Measurements from ENCODE around the gene SBF1. TPM values are rescaled to one million over a fixed set of nuclear protein-coding genes. Genes with fewer than 3 reads are reported as not detected.

Gene SBF1
- total RNA-seq, 1 donor from 2014 or later, result 55.8 TPM

DNA sequence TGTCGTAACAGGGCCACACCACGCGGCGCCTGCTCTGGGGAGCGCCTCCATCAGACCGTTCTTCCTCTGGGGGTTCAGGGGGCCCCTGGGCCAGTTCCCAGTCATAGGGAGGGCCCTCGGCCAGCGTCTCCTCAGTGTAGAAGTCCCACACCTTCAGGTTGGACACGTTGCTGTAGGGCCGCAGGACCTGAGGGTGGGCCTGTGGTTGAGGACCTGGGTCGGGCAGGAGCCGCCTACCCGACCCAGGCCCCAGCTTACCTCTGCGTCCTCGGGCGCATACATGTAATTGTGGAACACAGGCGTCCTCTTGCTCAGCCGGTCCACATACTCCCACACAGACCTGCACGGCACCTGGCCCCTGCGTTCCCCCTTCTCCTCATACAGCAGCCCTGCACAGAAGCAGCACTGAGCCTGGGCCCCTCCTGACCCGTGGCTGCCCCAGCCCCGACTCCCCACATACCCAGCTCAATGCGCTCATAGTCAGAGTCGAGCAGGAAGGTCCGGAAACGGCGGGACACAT lies 20.2 kb downstream of the SBF1 start:
- H3K27ac ChIP-seq (replicated peaks), result no peak overlapping the region
- intact Hi-C loops (cut with micrococcal nuclease), result no loop called here
- H3K27me3 ChIP-seq (ENCODE audit: low read depth), result no peaks in the 10 kb centered on the region
- no peak overlapping the region for H3K4me3 ChIP-seq
- TF ChIP-seq, protein P1, sequence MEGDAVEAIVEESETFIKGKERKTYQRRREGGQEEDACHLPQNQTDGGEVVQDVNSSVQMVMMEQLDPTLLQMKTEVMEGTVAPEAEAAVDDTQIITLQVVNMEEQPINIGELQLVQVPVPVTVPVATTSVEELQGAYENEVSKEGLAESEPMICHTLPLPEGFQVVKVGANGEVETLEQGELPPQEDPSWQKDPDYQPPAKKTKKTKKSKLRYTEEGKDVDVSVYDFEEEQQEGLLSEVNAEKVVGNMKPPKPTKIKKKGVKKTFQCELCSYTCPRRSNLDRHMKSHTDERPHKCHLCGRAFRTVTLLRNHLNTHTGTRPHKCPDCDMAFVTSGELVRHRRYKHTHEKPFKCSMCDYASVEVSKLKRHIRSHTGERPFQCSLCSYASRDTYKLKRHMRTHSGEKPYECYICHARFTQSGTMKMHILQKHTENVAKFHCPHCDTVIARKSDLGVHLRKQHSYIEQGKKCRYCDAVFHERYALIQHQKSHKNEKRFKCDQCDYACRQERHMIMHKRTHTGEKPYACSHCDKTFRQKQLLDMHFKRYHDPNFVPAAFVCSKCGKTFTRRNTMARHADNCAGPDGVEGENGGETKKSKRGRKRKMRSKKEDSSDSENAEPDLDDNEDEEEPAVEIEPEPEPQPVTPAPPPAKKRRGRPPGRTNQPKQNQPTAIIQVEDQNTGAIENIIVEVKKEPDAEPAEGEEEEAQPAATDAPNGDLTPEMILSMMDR (IDR thresholded peaks at IDR 0.05; ENCODE audit: borderline replicate concordance), result no peak
- DNase-seq, result no peak
- H3K4me1 ChIP-seq, result no peaks in the 10 kb centered on the region
- H3K36me3 ChIP-seq, result peaks cover 78% of the 10 kb centered on the region
- H3K9me3 ChIP-seq (replicated peaks), result no peaks in the 10 kb centered on the region

DNA sequence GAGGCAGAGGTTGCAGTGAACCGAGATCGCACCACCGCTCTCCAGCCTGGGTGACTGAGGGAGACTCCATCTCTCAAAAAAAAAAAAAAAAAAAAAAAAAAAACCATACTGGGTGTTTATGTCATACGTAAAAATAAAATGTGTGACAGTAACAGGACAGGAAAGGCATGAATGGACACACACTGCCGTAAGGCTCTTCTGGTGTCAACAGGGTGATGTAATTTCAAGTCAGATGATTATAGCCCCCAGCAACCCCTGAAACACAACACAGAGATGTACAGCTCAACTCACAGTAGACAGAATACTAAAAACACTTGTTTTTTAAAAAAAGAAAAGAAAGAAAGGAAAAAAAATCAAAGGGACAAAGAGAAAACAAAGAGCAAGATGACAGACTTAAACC lies 22.2 kb downstream of the SBF1 start:
- TF ChIP-seq, protein P1 (IDR thresholded peaks at IDR 0.05; ENCODE audit: borderline replicate concordance), result no peak
- Histone ChIP-seq H3K4me1 (no peaks in the 10 kb centered on the region), H3K36me3 (peaks cover 72% of the 10 kb centered on the region), H3K4me3 (no peak overlapping the region), H3K9me3 (replicated peaks) (no peaks in the 10 kb centered on the region), H3K27me3 (ENCODE audit: low read depth) (no peaks in the 10 kb centered on the region), H3K27ac (replicated peaks) (no peak overlapping the region)
- intact Hi-C loops (cut with micrococcal nuclease), result no loop called here
- no peak for DNase-seq

DNA sequence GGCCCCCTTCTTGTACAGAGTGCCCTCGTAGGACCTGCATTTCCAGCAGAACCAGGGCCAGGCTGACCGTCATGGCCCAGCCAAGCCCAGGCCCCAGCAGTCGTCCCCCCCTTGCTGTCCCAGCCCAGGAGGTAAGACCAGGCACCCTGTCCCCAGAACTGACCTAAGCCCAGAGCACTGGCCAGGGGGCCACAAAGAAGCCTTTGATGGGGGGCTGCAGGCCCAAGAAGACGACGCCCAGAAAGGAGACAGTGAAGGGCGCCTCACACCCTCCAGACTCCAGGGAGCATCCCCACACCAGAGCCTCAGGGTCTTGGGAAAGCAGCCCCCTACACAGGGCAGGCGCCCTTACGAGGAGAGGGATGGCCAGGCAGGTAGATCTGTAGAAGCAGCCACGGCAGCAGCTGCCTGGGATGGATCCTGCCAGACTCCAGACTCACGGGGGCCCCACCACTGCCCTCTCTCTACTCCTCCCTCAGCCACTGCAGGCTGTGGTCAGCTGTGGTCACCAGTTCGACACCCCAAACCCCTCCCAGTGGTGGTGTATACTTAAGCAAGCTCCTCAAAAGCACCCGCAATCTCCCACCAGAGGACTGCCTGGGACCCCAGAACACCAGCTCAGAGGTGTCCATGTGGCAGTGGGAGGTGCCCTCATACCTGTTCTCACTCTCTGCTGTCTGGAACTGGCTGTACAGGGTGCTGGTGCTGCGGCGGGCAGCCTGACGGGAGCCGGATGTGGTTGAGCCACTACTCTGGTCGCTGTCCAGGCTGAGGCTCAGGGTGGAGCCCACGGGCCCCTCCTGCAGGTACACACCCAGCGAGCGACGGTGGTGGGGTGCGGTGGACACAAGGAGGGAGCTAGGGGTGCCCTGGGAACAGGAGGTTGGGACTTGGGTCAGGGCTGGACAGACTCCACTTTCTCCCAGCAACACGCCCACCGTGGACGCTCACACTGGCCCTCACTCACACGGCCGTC lies 27.0 kb downstream of the SBF1 start:
- Histone ChIP-seq H3K9me3 (replicated peaks) (no peaks in the 10 kb centered on the region), H3K36me3 (peaks cover 66% of the 10 kb centered on the region), H3K4me3 (no peak overlapping the region), H3K27me3 (ENCODE audit: low read depth) (no peaks in the 10 kb centered on the region), H3K27ac (replicated peaks) (no peak overlapping the region), H3K4me1 (peaks cover 5% of the 10 kb centered on the region)
- intact Hi-C loops (cut with micrococcal nuclease), result no loop called here
- TF ChIP-seq, protein P1 (IDR thresholded peaks at IDR 0.05; ENCODE audit: borderline replicate concordance), result no peak
- no peak for DNase-seq

DNA sequence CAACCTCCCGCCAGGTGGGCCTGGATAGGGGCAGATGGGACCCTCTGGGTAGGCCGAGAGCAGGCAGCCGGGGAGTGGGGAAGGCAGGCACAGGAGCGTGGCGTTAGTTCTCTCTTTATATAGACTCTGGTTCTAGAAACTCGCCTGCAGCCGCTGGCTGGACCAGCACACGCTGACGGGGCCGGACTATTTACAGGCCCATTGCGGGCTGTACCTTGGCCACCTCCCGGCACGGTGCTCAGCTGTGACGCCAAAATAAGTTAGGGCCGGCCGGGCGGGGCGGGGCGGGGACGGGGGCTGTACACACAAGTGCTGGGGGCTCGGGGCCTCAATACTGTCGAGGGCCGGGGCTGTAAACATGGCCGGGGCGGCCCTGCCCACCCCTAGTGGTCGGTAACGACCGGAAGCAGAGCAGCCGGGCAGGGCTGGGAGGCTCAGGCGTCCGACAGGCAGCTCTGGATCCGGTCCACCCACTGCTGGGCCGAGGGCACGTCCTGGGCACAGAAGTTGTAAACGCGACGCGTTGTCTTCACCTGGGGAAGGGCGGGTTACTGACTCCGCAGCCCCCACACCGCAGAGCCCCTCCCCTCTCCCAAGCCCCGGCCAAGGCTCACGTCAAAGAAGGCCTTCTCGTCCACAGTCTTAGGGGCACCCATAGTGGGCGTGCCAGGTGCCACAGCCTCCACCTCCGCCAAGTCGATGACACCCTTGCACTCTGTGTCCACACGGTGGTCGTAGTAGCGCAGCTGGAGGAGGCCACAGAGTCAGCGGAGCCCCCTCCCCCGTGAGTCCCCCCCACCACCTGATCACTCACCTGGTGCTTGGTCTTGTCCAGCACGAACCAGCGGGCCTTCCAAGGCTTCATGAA lies 27.9 kb downstream of the SBF1 start:
- TF ChIP-seq, protein P1 (IDR thresholded peaks at IDR 0.05; ENCODE audit: borderline replicate concordance), result no peak
- H3K9me3 ChIP-seq (replicated peaks), result no peaks in the 10 kb centered on the region
- intact Hi-C loops (cut with micrococcal nuclease), result no loop called here
- H3K27ac ChIP-seq (replicated peaks), result no peak overlapping the region
- H3K36me3 ChIP-seq, result peaks cover 71% of the 10 kb centered on the region
- H3K27me3 ChIP-seq (ENCODE audit: low read depth), result no peaks in the 10 kb centered on the region
- H3K4me1 ChIP-seq, result peaks cover 5% of the 10 kb centered on the region
- no peak overlapping the region for H3K4me3 ChIP-seq
- DNase-seq, result no peak
